Panc1 (cell line): ENCODE measurements around the gene MEF2D. TPM values are rescaled to one million over a fixed set of nuclear protein-coding genes. Genes with fewer than 3 reads are reported as not detected.

Experiments
- ATAC-seq: fragments of 200-7000 bp; cut with Tn5 transposase; 2 replicates; pipeline ENCODE4 v1.9.1; 2020; ENCODE audit warnings: mild to moderate bottlenecking, moderate library complexity
- BruUV-seq: library from RNA; stranded (reverse); fragments of 400-500 nt; replicated peaks from 2 replicates; lab custom pipeline; 2021; lab: Mats Ljungman, UMichigan
- CTCF ChIA-PET: fragments of 300-600 bp; sonication (Branson Sonifier 250); formaldehyde crosslinking; loops from one replicate; lab custom pipeline; 2022; ENCODE audit warnings: antibody characterized with exemption; lab: Charles Lee
- POLR2A ChIA-PET: fragments of 300-600 bp; sonication (Branson Sonifier 250); formaldehyde crosslinking; loops from one replicate; lab custom pipeline; 2022; ENCODE audit warnings: antibody characterized with exemption; lab: Charles Lee
- DNase-seq: peaks from one replicate; pipeline ENCODE4 v3.0.0-alpha.2; 2010; ENCODE audit warnings: low read depth, low spot score
- H3K27ac ChIP-seq: 2 replicates; pipeline ENCODE4 v1.5.1; 2011; ENCODE audit warnings: mild to moderate bottlenecking, low read length, inconsistent platforms
- H3K27me3 ChIP-seq: fragments of 200-500 bp; sonication (Bioruptor generic); 2 replicates; pipeline ENCODE4 v1.6.0; 2014; ENCODE audit warnings: low read length, inconsistent platforms; ENCODE audit not compliant: control insufficient read depth, insufficient read depth
- H3K36me3 ChIP-seq: fragments of 200-500 bp; sonication (Bioruptor generic); 2 replicates; pipeline ENCODE4 v1.5.1; 2014; ENCODE audit warnings: inconsistent platforms, mild to moderate bottlenecking, low read length, moderate library complexity; ENCODE audit not compliant: control insufficient read depth, insufficient read depth
- H3K4me1 ChIP-seq: 2 replicates; pipeline ENCODE4 v1.5.1; 2011; ENCODE audit warnings: inconsistent platforms, mild to moderate bottlenecking, low read length, moderate library complexity; ENCODE audit not compliant: control insufficient read depth, insufficient read depth
- H3K4me3 ChIP-seq, 2 experiments: 2 replicates each; pipeline ENCODE4 v1.5.1; 2011 to 2012; ENCODE audit warnings: low read depth in 2 of 2, low read length in 2 of 2, mild to moderate bottlenecking in 2 of 2, inconsistent platforms in 1 of 2, moderate library complexity in 1 of 2
- H3K9me3 ChIP-seq: fragments of 200-500 bp; sonication (Bioruptor generic); 2 replicates; pipeline ENCODE4 v1.5.1; 2014; ENCODE audit warnings: low read depth, mild to moderate bottlenecking, inconsistent platforms, low read length, moderate library complexity; ENCODE audit not compliant: control insufficient read depth, insufficient read depth
- CTCF ChIP-seq: fragments of 450-650 bp; IDR thresholded peaks from 2 replicates; pipeline ENCODE4 v1.5.1; 2017; ENCODE audit warnings: mild to moderate bottlenecking
- POLR2AphosphoS5 ChIP-seq: IDR thresholded peaks from 2 replicates; pipeline ENCODE4 v1.6.1; 2012; ENCODE audit warnings: mild to moderate bottlenecking, low read depth, low read length, moderate library complexity
- REST ChIP-seq, 2 experiments: IDR thresholded peaks; 2 replicates each; pipeline ENCODE4 v1.6.1; 2011 to 2012; ENCODE audit warnings: low read depth in 2 of 2, control low read depth in 1 of 2, low read length in 1 of 2, mild to moderate bottlenecking in 1 of 2, moderate library complexity in 1 of 2; ENCODE audit not compliant: insufficient read depth in 1 of 2
- SIN3A ChIP-seq: IDR thresholded peaks from 2 replicates; pipeline ENCODE4 v1.6.1; 2012; ENCODE audit warnings: low read depth, mild to moderate bottlenecking, low read length, moderate library complexity, borderline replicate concordance; ENCODE audit not compliant: insufficient read depth
- TCF7L2 ChIP-seq: IDR thresholded peaks from 2 replicates; pipeline ENCODE4 v1.6.1; 2011; ENCODE audit warnings: mild to moderate bottlenecking, low read depth, low read length, inconsistent platforms
- in situ Hi-C: cut with HindIII; loops from 2 replicates; pipeline ENCODE4 v1.10.0; 2016; ENCODE audit warnings: low sequenced_read_pairs, low pct_unique_long_range_greater_than_20kb
- intact Hi-C: fragments of 100-400 bp; cut with micrococcal nuclease; formaldehyde crosslinking; loops from one replicate; pipeline ENCODE4 v1.10.0; 2022; ENCODE audit not compliant: unreplicated experiment
- total RNA-seq: library from RNA; stranded (reverse); gene quantifications from one replicate; pipeline ENCODE4 v1.2.1, GENCODE V29; 2021; ENCODE audit not compliant: unreplicated experiment

The MEF2D gene
- total RNA-seq, 1 experiment from 2014 or later, result 30.9 TPM

- H3K9me3 ChIP-seq, result no peaks in the 10 kb centered on the region
- no peaks in the 10 kb centered on the region for H3K27me3 ChIP-seq
- H3K4me1 ChIP-seq, result peaks cover 44% of the 10 kb centered on the region
- H3K36me3 ChIP-seq, result peaks cover 8% of the 10 kb centered on the region; the same call in 1 of the 2 replicates
- no peak overlapping the region for H3K4me3 ChIP-seq
- DNase-seq (no peak), ATAC-seq (no peak)
- ChIA-PET POLR2A (interaction anchor here (0.6 to 1.1 kb wide), 2 partner anchors 8 to 24 kb away, joined by 3 read pairs; no protein-coding TSS in a partner anchor), CTCF (no interaction called here)
- BruUV-seq, result no TSS peak
- intact Hi-C loops (no loop called here), in situ Hi-C loops (no loop called here)
- H3K27ac ChIP-seq, result peak overlapping the region; percentile 21; the same call in 1 of the 2 replicates
- no peak for TF ChIP-seq CTCF
- TF ChIP-seq POLR2AphosphoS5, result no peak
- no peak for TF ChIP-seq REST (IDR thresholded peaks at IDR 0.05; ENCODE audit: insufficient read depth in 1 of 2, low read depth in 2 of 2, low read length in 1 of 2)
- TF ChIP-seq TCF7L2, result no peak
- no peak for TF ChIP-seq SIN3A
These were observed 3.4 kb downstream of the MEF2D start for GRCh38 chr1:156497078-156497742.

- H3K9me3 ChIP-seq, result no peaks in the 10 kb centered on the region
- BruUV-seq, result no TSS peak
- CTCF ChIA-PET, result no interaction called here
- H3K27ac ChIP-seq, result no peak overlapping the region
- in situ Hi-C loops (no loop called here), intact Hi-C loops (no loop called here)
- peaks cover 8% of the 10 kb centered on the region; the same call in 1 of the 2 replicates for H3K36me3 ChIP-seq
- H3K4me1 ChIP-seq, result peaks cover 38% of the 10 kb centered on the region
- H3K27me3 ChIP-seq, result no peaks in the 10 kb centered on the region
- TF ChIP-seq SIN3A (no peak), CTCF (no peak), REST (IDR thresholded peaks at IDR 0.05; ENCODE audit: insufficient read depth in 1 of 2, low read depth in 2 of 2, low read length in 1 of 2) (no peak), POLR2AphosphoS5 (no peak), TCF7L2 (no peak)
- ATAC-seq (no peak), DNase-seq (no peak)
- H3K4me3 ChIP-seq, result no peak overlapping the region
- POLR2A ChIA-PET, result interaction anchor here (0.6 to 1.1 kb wide), 2 partner anchors 8 to 25 kb away, joined by 3 read pairs; no protein-coding TSS in a partner anchor
These were observed 4.3 kb downstream of the MEF2D start for GRCh38 chr1:156496211-156496761.
